Pancreas (tissue), 10 donors: ENCODE measurements around the gene KAZN. TPM values are rescaled to one million over a fixed set of nuclear protein-coding genes. Genes with fewer than 3 reads are reported as not detected.
A peak's percentile ranks its signal among the peaks of the same experiment; 100 is the strongest.

ENCODE experiments used
- ATAC-seq, 4 donors: fragments of 200-7000 bp; cut with Tn5 transposase; one replicate each; pipeline versions ENCODE4 v1.8.0 to v1.9.1; 2020; ENCODE audit warnings: mild to moderate bottlenecking in 4 of 4, moderate library complexity in 4 of 4
- DNase-seq, 6 donors: peaks; one replicate each; pipeline ENCODE4 v3.0.0-alpha.2; 2020
- FAIRE-seq: peaks from 2 replicates; lab custom pipeline; 2012; peaks lifted over from hg19 to GRCh38; lab: Jason Lieb, UNC
- H3K27ac ChIP-seq, 4 donors: fragments of 200-600 bp; sonication (generic); 1 replicate in 3 of 4; 2 replicates in 1 of 4; pipeline versions ENCODE4 v1.5.0 to v1.8.0; 2020
- H3K27me3 ChIP-seq, 4 donors: fragments of 200-600 bp; one replicate each; pipeline ENCODE4 v1.8.0; 2021
- H3K36me3 ChIP-seq, 3 donors: fragments of 200-600 bp; sonication (generic) in 1 of 3; one replicate each; pipeline versions ENCODE4 v1.5.0 to v1.8.0; 2020 to 2021
- H3K4me1 ChIP-seq, 3 donors: fragments of 200-600 bp; one replicate each; pipeline ENCODE4 v1.8.0; 2021
- H3K4me3 ChIP-seq, 4 donors: fragments of 200-600 bp; sonication (generic) in 2 of 4; one replicate each; pipeline versions ENCODE4 v1.5.0 to v1.8.0; 2020 to 2021
- H3K9me3 ChIP-seq, 4 donors: fragments of 200-600 bp; one replicate each; pipeline ENCODE4 v1.8.0; 2021
- WGBS, 2 donors: extraction: QIAGEN DNeasy Blood & Tissue Kit; methylation state at CpG; one replicate each; pipeline ENCODE4 v1.1.7; 2013; 5-methylcytosine and 5-hydroxymethylcytosine counted together
- intact Hi-C, 3 donors: fragments of 100-400 bp; cut with DNase I; formaldehyde crosslinking; loops; one replicate each; pipeline versions ENCODE4 v1.11.1 to v1.14.2; 2022
- polyA plus RNA-seq, 2 donors: library from polyadenylated mRNA; stranded (reverse); fragments of 200-250 nt; gene quantifications; one replicate each; pipeline ENCODE4 v1.2.3, GENCODE V29; 2013
- total RNA-seq, 6 donors: library from RNA; stranded (reverse); fragmentation: NEBNext Ultra II Directional in 4 of 6; extraction: Animal tissue kit (Norgen Biotek cat#: 25700) in 4 of 6; gene quantifications; one replicate each; pipeline versions ENCODE4 v1.2.1 to v1.2.4, GENCODE V29; 2021 to 2023
- TF ChIP-seq, protein P1 (sequence below), 4 donors: fragments of 200-600 bp; sonication (generic) in 3 of 4; IDR thresholded peaks; one replicate each; pipeline versions ENCODE4 v1.5.0 to v1.8.0; 2021; ENCODE audit warnings: antibody characterized with exemption in 4 of 4
- donor health status: healthy with polysubstance abuse.
- donor health status: DM: no; HTN: no; CAD: no; lungs with moderate emphysema.
- donor health status: DM: no; HTN: no; CAD: no.
- donor health status: control.
- donor health status: control.
- donor health status: Bipolar disorder and iron deficiency.
- donor health status: DM: yes; HTN: yes; CAD: no.
- donor health status: DM: no; HTN: no; CAD: no.
- donor health status: DM: no; HTN: no; CAD: no.
- donor health status: DM: yes; HTN: yes; CAD: no.

Gene KAZN
- total and polyA plus RNA-seq, 8 donors = 2.4 to 6.0 (median 4.1) TPM

DNA sequence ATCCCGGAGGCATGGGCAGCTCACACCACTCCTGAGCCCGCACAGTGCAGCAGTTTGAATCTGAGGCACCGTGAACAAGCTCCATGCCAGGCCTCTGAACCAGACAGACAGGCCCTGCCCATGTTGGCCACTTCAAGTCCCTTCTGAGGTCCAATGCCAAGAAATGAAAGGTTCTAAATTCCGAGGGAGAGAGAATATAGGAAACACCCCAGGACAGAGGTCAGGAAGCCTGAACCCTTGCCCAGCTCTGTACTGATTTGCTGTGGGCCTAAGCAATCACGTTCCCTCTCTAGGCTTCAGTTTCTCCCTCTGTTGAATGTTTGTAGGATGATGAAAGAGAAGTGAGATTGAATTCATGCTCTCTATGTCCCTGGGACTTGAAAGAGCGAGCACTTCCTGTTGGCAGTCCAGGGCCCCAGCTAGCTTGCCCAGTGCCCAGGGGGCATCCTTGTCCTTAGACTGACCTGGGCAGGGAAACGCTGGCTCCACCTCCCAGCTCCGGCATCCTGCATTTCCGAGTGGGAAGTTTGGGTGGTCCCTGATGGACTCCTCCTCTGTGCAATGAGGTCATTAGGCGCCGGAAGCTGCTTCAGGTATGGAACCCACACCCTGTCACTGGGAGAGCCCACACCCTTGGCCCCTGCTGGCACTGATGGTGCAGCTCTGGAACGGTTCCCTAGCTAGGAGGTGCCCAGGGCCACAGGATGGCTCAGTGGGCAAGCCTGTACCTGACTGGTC, 312.7 kb downstream of the KAZN start:
- TF ChIP-seq, protein P1, sequence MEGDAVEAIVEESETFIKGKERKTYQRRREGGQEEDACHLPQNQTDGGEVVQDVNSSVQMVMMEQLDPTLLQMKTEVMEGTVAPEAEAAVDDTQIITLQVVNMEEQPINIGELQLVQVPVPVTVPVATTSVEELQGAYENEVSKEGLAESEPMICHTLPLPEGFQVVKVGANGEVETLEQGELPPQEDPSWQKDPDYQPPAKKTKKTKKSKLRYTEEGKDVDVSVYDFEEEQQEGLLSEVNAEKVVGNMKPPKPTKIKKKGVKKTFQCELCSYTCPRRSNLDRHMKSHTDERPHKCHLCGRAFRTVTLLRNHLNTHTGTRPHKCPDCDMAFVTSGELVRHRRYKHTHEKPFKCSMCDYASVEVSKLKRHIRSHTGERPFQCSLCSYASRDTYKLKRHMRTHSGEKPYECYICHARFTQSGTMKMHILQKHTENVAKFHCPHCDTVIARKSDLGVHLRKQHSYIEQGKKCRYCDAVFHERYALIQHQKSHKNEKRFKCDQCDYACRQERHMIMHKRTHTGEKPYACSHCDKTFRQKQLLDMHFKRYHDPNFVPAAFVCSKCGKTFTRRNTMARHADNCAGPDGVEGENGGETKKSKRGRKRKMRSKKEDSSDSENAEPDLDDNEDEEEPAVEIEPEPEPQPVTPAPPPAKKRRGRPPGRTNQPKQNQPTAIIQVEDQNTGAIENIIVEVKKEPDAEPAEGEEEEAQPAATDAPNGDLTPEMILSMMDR (IDR thresholded peaks at IDR 0.05) = no peak
- 64 to 71% methylated on average over 12 of the region's 12 CpGs for WGBS, 2 donors
- H3K27ac ChIP-seq = peak overlapping the region in 2 of 4 donors; percentile 28 to 33
- H3K4me3 ChIP-seq = no peak overlapping the region
- H3K4me1 ChIP-seq = no peaks in the 10 kb centered on the region
- H3K9me3 ChIP-seq = no peaks in the 10 kb centered on the region
- DNase-seq (peak in 1 of 6 donors; percentile 25), ATAC-seq (peak in 3 of 4 donors; percentile 44 to 63 (median 58)), FAIRE-seq (no peak)
- no peaks in the 10 kb centered on the region for H3K27me3 ChIP-seq
- intact Hi-C loops = no loop called here
- H3K36me3 ChIP-seq = no peaks in the 10 kb centered on the region

DNA sequence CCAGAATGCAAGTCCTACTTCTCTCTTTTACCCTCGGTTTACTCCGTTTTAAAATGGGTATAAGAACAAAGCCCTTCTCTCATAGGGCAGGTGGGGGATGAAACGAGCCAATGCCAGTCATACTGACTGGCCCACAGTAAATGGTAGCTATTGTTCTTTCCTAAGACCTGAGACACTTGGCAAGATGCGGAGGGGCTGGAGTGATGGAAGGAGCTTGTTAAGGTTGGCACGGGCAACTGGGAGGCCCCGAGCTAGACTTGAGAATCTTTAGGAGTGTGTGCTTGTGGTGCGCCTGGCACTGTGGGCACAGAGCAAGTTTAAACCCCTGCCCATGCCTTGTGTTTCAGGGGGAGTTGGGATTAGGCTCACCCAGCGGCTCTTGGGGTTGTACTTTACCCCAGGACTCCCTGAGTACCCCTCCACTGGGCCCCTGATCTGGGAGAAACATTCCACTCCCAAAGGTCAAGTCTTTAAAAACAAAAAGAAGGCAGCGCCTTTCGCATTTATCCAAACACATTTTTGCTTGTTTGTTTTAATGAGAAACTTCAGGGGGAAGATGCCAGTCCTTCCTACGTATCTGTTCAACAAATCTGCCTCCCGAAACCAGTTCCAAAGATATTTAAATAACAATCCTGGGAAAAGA, 314.5 kb downstream of the KAZN start:
- ATAC-seq (no peak), DNase-seq (no peak), FAIRE-seq (no peak)
- Histone ChIP-seq H3K4me1 (no peaks in the 10 kb centered on the region), H3K27ac (no peak overlapping the region), H3K27me3 (no peaks in the 10 kb centered on the region), H3K36me3 (no peaks in the 10 kb centered on the region), H3K4me3 (no peak overlapping the region), H3K9me3 (no peaks in the 10 kb centered on the region)
- WGBS, 2 donors = 93 to 95% methylated on average over 12 of the region's 12 CpGs
- intact Hi-C loops = no loop called here
- TF ChIP-seq, protein P1 (IDR thresholded peaks at IDR 0.05) = no peak

DNA sequence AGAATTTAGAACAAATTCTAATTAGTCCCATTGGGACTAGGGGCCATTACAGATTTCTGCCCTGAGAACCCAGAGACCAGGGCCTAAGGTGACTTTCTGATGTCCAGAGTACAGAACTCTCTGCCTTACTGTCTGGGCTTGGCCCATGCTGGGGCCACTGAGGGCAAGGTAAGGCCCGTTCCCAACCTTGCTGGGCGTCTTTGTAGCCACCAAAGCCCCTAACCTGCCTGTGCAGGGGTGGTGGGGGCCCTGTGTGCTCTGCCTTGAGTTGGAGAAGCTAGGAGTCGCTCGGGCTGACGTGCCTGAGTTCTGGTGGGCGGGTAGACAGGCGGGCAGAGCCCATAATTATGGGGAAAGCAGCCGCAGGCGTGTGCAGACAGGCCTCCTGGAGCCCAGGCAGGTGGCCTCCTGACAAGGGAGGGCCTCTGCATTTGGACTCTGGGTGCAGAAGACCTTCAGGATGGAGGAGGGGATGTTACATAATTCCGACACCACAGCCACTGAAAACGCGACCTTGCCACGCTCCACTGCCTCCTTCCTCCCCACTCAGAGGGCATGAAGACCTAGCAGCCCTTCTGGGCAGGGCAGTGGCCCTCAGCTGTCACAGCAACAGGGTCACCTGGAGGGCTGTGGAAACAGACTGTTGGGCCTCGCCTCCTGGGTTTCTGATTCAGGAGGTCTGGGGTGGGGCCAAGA, 315.1 kb downstream of the KAZN start:
- Histone ChIP-seq H3K27ac (no peak overlapping the region), H3K36me3 (no peaks in the 10 kb centered on the region), H3K9me3 (no peaks in the 10 kb centered on the region), H3K4me1 (no peaks in the 10 kb centered on the region), H3K27me3 (no peaks in the 10 kb centered on the region), H3K4me3 (no peak overlapping the region)
- 87 to 88% methylated on average over 14 of the region's 14 CpGs for WGBS, 2 donors
- ATAC-seq (no peak), FAIRE-seq (no peak), DNase-seq (peak in 1 of 6 donors; percentile 35)
- TF ChIP-seq, protein P1 (IDR thresholded peaks at IDR 0.05) = no peak
- intact Hi-C loops = no loop called here

DNA sequence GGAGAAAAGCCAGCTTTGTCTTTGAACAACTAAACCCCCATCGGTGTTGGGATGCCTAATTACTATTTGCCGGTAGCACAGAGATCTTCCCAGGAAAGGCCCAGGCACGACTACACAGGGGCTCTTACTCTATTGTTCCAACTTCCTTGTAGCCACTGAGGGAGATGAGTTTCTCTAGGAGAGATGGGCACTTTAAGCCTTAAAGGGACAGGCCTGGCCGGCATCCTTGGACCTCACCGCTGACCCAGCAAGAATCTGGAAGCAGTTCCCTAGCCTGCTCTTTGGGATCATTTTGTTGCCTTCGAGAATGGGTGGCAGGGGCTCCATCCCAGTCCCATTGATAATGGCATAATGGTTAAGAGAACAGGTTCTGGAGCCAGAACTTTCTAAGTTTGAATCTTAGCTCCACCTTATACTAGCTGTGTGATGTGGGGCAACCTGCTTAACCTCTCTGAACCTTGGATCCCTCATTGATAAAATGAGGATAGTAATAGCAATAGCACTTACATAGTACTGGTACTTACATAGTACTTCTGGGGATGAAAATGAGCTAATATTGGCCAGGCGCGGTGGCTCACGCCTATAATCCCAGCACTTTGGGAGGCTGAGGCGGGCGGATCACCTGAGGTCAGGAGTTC, 316.0 kb downstream of the KAZN start:
- H3K9me3 ChIP-seq = no peaks in the 10 kb centered on the region
- TF ChIP-seq, protein P1 (IDR thresholded peaks at IDR 0.05) = no peak
- no peak for FAIRE-seq
- no peak overlapping the region for H3K27ac ChIP-seq
- H3K4me3 ChIP-seq = no peak overlapping the region
- no peaks in the 10 kb centered on the region for H3K4me1 ChIP-seq
- intact Hi-C loops = no loop called here
- peak in 1 of 6 donors; percentile 6 for DNase-seq
- no peak for ATAC-seq
- 73 to 82% methylated on average over 11 of the region's 11 CpGs for WGBS, 2 donors
- H3K36me3 ChIP-seq = no peaks in the 10 kb centered on the region
- H3K27me3 ChIP-seq = no peaks in the 10 kb centered on the region
